GM19452 (cell line): ENCODE results near the gene ARID3A.

Experiments used
- ATAC-seq: cut with Tn5 transposase; IDR thresholded peaks from one replicate; pipeline ENCODE4 v1.9.1; 2021; ENCODE audit not compliant: unreplicated experiment

ARID3A gene

DNA sequence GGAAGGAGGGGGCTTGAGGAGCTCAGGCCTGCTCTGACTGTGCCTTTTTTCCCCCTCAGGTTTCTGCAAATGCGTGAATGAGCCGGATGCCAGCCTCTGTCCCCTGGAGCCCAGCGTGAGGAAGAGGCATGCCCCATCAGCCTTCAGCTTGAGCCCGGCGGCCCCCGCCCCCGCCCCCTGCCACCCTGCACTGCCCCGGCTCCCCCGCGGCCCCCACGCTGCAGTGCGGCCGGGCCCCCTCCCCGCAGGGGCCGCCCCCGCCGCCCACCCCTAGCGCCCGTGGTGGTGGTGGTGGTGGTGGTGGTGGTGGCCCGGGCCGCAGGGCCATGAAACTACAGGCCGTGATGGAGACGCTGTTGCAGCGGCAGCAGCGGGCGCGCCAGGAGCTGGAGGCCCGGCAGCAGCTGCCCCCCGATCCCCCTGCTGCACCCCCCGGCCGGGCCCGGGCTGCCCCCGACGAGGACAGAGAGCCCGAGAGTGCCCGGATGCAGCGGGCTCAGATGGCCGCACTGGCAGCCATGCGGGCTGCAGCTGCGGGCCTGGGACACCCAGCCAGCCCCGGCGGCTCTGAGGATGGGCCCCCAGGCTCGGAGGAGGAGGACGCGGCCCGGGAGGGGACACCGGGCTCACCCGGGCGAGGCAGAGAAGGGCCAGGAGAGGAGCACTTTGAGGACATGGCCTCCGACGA, 3.5 kb downstream of the ARID3A start:
- no peak for ATAC-seq

DNA sequence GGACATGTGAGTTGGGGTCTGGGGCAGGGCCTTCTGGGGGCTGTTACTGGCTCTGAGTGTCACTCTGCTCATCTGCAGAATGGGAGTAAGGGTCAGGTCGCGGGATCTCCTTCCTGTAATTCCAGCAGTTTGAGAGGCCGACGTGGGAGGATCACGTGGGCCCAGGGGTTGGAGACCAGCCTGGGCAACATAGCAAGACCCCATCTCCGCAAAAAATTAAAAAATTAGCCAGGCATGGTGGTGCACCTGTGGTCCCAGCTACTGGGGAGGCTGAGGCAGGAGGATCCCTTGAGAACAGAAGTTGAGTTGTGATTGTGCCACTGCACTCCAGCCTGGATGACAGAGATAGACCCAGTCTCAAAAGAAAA, 4.0 kb downstream of the ARID3A start:
- ATAC-seq = no peak

DNA sequence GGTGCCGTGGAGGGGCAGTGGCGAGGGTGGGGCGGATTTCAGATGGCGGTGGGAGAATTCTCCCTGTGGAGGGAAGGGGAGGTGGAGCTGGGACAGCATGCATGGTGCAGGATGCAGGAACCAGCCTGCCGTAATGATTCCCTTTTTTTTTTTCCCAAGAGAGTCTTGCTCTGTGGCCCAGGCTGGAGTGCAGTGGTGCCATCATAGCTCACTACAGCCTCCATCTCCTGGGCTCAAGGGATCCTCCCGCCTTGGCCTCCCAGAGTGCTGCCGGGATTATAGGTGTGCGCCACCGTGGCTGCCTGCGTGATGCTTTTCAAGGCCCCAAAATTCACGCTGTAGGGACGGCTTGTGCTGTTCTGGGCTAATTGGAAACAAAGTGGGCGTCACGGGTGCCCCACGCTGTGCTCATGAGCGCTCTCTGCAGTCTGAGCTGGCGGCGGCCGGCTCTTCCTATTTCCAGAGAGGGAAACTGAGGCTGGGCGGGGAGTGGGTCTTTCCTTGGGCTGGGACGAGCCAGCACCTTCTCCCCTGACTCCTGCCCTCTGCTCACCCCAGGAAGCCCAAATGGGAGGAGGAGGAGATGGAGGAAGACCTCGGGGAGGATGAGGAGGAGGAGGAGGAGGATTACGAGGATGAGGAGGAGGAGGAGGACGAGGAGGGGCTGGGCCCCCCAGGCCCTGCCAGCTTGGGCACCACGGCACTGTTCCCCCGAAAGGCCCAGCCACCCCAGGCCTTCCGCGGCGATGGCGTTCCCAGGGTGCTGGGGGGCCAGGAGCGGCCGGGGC, 6.2 kb downstream of the ARID3A start:
- ATAC-seq = no peak

- ATAC-seq = no peak
Measured at GRCh38 chr19:932648-933552, 7.1 kb downstream of the ARID3A start.

- ATAC-seq = no peak
Measured at GRCh38 chr19:933553-933882, 7.7 kb downstream of the ARID3A start.

GRCh38 chr19:934197-934840, 8.5 kb downstream of the ARID3A start:
- ATAC-seq = no peak

DNA sequence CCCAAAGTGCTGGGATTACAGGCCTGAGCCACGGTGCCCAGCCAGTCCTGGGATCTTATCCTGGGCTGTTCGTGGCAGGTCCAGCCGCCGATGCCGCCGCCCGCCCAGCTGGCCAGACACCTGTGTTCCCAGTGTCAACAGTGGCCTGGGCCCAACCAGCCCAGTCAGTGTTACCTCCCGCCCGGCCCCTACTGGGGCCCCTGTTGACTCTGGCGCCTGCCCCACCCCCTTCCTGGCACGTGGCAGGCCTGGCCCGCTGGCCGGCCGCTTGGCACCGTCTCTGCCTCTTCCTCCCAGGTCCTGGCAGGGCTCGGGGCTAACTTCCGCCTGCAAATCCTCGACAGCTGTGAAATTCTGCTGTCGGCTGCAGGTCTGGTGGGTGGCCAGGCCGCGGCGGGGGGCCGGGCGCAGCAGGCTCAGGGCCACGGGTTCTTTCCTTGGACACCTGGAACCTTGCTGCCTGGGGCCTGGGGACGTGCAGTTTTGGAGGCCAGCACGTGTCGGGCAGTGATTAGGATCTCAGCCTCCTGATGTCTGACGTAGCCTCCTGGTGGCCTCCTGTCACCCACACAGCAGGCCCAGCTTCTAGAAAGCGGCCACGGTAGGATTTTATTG, 9.1 kb downstream of the ARID3A start:
- ATAC-seq = no peak

- no peak for ATAC-seq
Measured at GRCh38 chr19:936175-936546, 10.3 kb downstream of the ARID3A start.

GRCh38 chr19:937259-937694, 11.4 kb downstream of the ARID3A start:
- ATAC-seq = no peak

- ATAC-seq = no peak
Measured at GRCh38 chr19:938233-938923, 12.5 kb downstream of the ARID3A start.

DNA sequence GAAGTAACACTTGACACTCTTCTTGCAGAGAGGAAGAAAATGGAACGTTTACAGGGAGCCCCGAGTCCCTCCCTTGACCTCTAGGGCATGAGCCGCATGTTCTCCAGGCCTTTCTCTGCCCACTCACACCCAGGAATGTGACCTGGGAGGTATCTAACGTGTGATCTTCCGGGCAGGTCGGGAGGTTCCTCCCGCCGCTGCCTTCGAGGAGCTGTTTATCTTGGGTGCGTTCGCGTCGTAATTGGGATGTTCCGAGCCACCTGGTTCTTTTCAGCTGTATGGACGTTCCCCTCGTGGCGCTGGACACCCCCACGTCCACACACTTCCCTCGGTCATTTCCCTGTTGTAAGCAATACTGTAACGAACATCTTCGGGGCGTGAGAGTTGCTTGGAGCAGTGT, 13.6 kb downstream of the ARID3A start:
- no peak for ATAC-seq

- ATAC-seq = no peak
Measured at GRCh38 chr19:939922-940321, 14.1 kb downstream of the ARID3A start.

DNA sequence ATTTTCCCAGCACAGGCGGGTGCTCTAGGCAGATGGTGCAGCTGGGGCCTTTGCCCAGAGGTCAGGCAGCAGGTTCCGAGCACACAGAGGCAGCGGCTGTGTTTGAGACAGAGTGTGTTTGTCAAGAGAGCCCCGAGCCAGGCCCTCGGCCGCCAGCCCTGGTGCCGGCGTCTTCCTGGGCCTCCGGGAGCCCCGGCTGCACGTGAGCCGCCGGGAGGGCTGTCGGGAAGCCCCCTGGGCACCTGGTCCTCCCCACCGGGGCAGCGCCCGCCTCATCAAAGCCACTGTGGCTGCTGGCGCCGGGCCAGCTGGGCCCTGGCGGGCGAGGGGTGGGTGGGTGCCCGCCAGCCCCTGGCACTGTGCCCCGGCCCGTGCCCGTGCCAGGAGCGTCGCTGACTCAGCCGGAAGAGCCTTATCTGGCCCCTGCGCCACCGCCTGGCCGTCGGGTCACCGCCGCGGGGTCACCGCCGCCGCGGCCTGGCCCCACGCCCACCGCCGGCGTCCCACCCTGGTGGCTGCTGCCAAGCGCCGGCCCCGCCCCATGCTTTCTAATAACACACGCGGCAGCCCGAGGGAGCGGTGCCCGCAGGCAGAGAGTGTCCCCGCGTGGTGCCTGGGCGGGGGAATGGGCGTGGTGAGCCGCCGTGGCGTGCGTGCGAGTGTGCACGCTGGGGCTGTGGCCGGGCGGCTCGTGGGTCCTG, 14.9 kb downstream of the ARID3A start:
- peak; percentile 41 for ATAC-seq

DNA sequence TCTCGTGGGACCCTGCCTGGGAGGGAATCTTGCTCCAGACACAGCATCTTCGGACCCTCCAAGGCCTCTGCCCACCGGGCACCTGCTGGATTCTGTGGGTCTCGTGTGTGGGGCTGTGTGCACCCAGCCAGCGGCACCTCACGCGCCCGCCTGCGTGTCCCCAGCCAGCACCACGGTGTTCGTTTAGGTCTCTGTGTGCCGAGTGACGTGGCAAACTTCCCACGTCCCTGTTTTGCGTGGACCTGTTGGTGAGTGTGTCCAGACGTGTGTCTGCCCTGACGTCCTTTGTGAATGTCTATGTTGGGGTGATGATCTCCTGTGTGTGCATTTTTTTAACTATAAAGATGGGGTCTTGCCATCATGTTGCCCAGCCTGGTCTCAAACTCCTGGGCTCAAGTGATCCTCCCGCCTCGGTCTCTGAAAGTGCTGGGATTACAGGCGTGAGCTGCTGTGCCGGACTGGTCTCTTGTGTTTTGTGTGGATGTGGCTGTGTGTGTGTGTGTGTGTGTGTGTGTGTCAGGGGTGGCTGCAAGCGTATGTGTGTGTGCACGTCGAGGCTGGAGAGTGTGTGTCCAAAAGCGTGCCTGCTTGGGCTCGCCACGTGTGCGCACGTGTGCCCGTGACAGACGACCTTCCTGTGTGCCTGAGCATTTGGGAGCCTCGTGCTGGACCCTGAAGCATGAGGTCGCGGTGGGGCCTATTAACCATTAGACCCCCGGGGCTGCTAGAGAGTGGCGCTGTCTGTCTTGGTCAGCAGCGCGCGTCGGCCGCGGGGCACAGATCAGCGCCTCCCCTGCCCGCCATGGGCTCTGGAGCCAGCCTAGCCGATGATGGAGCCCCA, 15.7 kb downstream of the ARID3A start:
- no peak for ATAC-seq

- no peak for ATAC-seq
Measured at GRCh38 chr19:942133-942645, 16.4 kb downstream of the ARID3A start.

- no peak for ATAC-seq
Measured at GRCh38 chr19:943551-944170, 17.8 kb downstream of the ARID3A start.

DNA sequence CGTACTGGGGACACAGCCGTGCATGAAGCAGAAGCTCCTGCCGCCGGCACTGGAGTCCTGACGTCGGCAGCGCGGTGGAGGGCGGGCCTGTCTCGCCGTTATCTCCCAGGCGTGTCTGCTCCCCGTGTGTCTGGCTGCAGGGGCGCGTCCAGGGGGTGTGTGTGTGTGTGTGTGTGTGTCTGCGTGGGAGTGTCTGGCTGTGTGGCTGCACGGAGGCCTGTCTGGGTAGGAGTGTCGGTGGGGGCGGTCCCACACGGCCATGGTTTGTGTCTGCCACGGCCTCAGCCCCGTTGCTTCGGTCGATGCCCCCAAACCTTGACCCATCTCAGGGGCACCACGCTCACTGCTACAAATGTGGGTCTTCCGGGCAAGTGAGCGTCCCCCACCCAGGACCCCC, 18.3 kb downstream of the ARID3A start:
- ATAC-seq = no peak

GRCh38 chr19:944663-945241, 18.9 kb downstream of the ARID3A start:
- ATAC-seq = no peak
